Fibroblast of gingiva (primary cell): ENCODE data around the gene DPP10.

Experiments used
- DNase-seq: peaks from one replicate; pipeline ENCODE4 v3.0.0-alpha.2; 2011; ENCODE audit warnings: low read depth

Gene DPP10

GRCh38 chr2:114810092-114810491 lies 367.7 kb downstream of the DPP10 start:
- no peak for DNase-seq

- DNase-seq = no peak
These were observed 369.8 kb downstream of the DPP10 start for GRCh38 chr2:114812261-114812660.

- no peak for DNase-seq
These were observed 371.9 kb downstream of the DPP10 start for GRCh38 chr2:114814355-114814754.

DNA sequence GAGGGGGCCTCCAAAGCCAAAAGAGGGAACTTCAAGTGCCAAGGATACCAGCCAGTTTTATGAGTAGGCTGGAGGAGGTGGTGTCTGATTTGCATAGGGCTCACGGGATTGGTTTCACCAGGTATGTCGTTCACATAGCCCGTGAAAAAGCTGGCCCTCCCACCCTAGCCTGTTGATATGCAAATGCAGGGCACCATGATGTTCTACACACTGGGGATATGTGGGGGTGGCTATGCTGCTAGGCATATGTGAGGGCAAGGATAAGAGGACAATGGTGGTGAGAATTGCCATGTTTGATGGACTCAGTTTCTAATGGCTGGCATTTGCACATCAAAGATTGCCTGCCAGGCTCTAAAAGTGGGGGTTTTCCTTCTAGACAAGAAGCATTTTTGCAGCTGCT lies 378.6 kb downstream of the DPP10 start:
- no peak for DNase-seq

DNA sequence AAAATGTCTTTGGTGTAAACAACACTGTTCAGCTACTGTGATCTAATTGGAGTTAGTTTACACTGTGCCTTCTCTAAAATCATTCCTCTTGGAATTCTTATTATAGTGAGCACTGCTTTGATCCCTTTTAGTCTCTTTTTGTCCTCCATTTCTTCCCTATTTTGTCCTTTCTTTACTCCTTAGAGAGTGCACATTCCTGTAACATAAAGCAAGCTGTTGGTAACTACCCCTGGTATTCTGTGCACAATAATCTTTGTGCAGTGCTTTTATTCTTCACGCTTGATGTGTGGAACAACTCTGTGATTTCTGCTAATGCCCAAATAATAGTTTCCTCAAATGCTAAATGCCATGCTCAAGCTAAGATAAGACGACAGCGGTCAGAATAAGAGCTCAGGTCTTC lies 401.5 kb downstream of the DPP10 start:
- no peak for DNase-seq

GRCh38 chr2:114857196-114857595 lies 414.8 kb downstream of the DPP10 start:
- DNase-seq = no peak

GRCh38 chr2:114859726-114860510 lies 417.5 kb downstream of the DPP10 start:
- DNase-seq = no peak

DNA sequence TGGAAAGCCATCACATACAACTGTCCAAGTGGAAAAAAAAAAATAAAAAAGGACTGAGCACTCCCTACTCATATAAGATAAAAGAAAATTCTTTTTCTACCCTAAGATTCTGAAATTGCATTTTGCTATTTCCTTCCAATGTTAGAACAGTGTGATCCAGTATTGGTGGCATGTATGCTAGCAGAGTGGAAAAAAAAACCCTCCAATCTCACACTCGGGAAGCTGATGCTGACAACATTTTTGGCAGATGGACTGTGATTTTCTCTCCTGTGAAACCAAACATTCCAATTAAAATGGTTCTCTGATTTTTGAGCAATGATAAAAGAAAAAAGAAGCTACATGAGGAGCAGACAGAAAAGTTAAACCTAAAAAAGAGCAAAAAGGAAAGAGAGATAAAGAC lies 419.8 kb downstream of the DPP10 start:
- no peak for DNase-seq

DNA sequence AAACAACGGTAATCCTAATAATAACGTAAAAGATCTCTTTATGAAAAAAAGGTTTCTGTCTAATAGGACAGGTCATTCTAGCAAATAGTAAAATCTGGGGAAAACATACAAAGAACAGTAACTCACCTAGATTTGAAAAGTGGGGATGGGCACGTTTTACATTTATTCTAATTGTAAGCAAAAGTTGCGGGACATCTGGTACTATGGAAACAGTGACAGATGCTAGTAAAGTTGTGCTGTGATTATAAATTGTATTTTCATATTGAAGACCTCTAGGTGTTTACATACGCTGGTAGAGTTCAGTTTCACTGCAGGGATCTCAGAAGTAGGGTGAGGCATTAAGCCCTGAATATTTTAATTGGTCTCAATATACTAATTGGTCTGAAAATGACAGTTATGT lies 422.5 kb downstream of the DPP10 start:
- no peak for DNase-seq

DNA sequence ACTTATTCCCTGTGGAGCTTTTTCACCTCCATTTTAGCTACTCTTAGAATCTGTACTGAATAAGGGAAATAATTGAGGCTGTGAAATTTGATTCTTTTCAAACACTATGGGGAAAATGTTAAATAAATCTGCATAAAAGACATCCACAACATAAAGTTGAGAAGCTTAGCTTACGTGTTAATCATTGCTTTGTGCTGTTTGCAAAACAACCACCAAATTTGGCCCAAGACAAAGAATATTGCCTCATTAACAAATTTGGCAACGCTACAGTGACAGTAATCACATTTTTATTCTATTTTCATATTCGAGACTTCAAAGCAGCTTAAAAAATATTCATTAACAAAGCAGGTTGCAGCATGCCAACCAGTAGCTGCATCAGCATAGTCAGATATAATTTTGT lies 437.6 kb downstream of the DPP10 start:
- DNase-seq = no peak

GRCh38 chr2:114919985-114920384 lies 477.5 kb downstream of the DPP10 start:
- no peak for DNase-seq

- DNase-seq = no peak
These were observed 479.6 kb downstream of the DPP10 start for GRCh38 chr2:114922076-114922475.

DNA sequence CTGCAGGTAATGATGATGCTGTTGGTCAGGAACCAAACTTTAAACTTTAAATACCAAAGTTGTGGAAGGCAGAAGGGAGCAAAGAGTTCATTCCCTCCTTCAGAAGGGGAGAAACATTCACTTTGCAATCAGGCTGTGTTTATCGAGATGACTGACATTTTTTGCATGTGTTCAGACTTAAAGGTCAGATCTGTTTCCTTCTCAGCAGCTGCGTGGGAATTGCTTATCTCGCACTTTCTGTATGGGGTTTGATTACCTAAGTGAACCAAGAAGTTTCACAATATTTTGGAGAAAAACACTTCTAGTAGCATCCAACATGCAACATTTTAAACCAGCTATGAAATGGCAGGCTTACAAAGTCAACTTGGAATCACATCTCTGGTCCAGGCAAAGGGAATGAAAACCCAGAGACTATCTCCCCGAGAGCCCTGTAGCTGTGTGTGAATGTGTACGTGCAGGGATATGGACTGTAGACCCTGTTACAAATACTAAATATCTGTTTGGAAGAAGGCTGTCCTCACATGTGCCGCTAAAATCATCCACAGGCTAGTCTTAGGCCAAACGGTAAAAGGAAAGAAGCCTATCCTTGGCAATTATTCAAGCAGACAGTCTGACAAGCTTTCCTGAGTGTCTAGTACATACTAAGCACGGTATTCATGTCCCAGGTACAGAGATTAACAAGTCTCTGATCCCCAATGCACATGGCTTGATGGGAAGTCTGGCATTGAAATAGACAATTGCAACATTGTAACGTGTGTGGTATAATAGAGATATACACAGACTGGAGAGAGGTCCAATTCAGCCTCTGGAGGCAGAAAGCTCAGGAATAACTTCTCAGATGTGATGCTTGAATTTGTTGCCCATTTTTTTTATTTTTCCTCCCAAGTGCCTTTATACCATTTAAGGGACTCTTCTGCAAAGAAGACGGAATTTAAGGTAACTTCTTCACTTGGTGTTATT lies 483.1 kb downstream of the DPP10 start:
- DNase-seq = no peak

- no peak for DNase-seq
These were observed 483.9 kb downstream of the DPP10 start for GRCh38 chr2:114926303-114926702.

DNA sequence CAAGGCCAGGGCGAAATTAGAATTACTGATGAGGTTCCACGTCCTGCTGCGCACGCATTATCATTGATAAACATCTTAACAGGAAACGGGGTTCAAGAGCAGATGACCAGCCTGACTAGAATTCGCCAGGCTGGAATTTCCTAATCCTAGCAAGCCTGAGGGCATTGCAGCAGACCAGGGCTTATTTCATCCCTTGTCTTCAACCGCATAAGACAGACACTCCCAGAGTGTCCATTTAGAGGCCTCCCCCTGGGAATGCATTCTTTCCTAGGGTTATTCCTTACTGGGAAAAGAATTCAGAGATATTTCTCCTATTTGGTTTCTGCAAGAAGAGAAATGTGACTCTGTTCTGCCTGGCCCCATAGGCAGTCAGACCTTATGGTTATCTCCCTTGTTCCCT lies 486.8 kb downstream of the DPP10 start:
- DNase-seq = no peak

DNA sequence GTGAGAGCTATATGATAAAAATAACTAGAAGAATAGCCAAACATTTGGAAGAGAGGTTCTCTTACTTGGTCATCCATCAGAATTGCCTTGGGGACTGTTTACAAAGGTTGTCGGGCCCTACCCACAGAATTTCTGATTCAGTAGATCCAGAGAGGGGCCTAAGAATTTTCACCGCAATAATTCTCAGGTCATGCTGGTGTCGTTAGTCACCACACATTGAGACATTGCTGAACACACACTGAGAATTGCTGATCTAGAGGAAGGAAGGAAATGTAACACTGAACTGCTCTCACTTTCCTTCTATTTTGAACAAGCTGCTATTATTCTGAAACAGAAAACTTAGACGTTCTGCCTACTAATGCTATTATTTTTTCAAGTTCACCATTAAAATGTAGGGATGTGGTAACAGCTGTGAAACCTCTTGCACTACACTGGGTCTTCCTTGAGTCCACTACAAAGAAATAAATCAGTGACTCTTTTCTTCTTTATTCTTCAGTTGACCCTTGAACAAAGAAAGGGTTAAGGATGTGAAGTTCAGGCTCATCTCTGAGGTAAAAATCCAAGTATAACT lies 491.3 kb downstream of the DPP10 start:
- no peak for DNase-seq

GRCh38 chr2:114935031-114935430 lies 492.6 kb downstream of the DPP10 start:
- DNase-seq = no peak

DNA sequence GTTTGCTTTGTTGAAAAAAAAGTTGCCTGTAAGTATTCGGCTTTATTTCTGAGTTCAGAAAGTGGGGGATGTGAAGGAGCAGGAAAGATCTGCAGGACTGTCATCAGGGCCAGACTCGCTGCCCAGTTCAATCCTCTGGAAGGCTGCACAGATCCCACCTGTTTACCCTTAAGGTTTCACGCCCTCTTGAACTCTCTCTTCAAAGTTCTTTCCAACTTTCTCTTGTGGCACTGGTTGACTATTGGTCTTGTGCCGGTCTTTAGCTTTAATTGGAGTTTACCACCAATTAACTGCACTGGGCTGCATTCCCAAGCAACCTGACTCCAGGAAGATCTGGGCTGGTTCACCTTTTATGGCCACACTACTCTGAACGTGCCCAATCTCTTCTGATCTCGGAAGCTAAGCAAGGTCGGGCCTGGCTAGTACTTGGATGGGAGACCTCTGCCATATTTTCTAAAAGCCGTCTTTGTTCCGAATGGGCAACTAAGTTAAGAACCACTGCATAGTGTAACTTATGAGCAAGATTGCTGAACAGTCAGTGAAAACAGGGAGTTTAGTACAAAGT lies 495.0 kb downstream of the DPP10 start:
- DNase-seq = no peak

GRCh38 chr2:114940785-114941458 lies 498.5 kb downstream of the DPP10 start:
- no peak for DNase-seq

DNA sequence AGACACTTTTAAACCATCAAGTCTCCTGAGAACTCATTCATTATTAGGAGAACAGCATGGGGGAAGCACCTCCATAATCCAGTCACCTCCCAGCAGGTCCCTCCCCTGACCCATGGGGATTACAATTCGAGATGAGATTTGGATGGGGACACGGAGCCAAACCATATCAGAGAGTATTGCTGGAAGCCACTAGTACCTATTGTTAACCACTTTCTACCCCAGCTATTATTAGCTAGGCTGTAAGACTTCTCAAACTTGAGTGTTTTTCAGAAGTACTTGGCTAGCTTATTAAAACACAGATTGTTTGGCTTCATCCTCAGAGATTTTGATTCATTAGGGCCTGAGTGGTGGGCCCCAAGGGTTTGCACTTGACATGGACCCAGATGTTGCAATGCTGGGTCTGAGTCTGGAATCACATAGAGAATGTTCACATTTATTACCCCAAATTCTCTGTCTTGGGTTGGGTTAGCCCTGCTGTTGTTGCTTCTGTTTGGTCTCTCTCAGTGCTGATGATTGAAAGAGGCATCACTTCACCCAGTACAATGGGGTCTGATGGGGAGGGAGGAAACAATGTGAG lies 506.9 kb downstream of the DPP10 start:
- DNase-seq = no peak

GRCh38 chr2:114960389-114960788 lies 517.9 kb downstream of the DPP10 start:
- no peak for DNase-seq

DNA sequence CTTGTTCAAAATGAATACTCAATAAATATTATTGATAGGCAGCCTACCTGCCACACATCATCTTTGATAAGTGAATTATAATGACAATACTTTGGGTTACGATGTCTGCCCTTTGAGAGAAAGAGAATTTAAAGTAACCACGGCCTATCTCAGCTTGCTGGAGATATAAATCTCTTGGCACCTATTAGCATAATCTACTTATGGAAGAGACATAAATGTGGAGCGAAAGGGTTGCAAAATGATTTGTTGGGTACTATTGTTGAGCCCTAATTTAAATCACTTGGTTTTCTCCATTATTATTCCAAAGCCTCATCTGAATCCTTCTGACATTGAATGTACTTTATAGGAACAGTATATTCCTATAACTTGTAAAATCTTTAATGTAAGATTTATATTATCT lies 520.1 kb downstream of the DPP10 start:
- DNase-seq = no peak
